Lung (tissue), 12 donors: ENCODE measurements around the gene DBX2. TPM values are rescaled to one million over a fixed set of nuclear protein-coding genes. Genes with fewer than 3 reads are reported as not detected.
A peak's percentile ranks its signal among the peaks of the same experiment; 100 is the strongest.

ENCODE experiments used
- ATAC-seq: fragments of 200-7000 bp; cut with Tn5 transposase; one replicate; pipeline ENCODE4 v1.9.1; 2020; ENCODE audit warnings: moderate number of reproducible peaks; ENCODE audit not compliant: insufficient read depth, low FRiP score
- DNase-seq, 3 donors: peaks; one replicate each; pipeline ENCODE4 v3.0.0-alpha.2; 2013 to 2017
- H3K27ac ChIP-seq, 2 donors: one replicate each; pipeline ENCODE4 v1.5.1; 2013; ENCODE audit warnings: mild to moderate bottlenecking in 2 of 2, moderate library complexity in 2 of 2, control low read depth in 1 of 2, inconsistent platforms in 1 of 2, low read depth in 1 of 2, low read length in 1 of 2
- H3K27me3 ChIP-seq, 3 donors: one replicate each; pipeline ENCODE4 v1.5.1; 2013; ENCODE audit warnings: low read length in 2 of 3; ENCODE audit not compliant: control insufficient read depth in 3 of 3, insufficient read depth in 3 of 3
- H3K36me3 ChIP-seq, 4 donors: one replicate each; pipeline ENCODE4 v1.5.1; 2013; ENCODE audit warnings: low read length in 4 of 4, mild to moderate bottlenecking in 1 of 4, moderate library complexity in 1 of 4; ENCODE audit not compliant: control insufficient read depth in 4 of 4, insufficient read depth in 4 of 4
- H3K4me1 ChIP-seq, 5 donors: one replicate each; pipeline ENCODE4 v1.5.1; 2013; ENCODE audit warnings: low read length in 5 of 5, mild to moderate bottlenecking in 2 of 5, moderate library complexity in 1 of 5; ENCODE audit not compliant: control insufficient read depth in 5 of 5, insufficient read depth in 5 of 5
- H3K4me3 ChIP-seq: one replicate; pipeline ENCODE4 v1.5.1; 2013; ENCODE audit warnings: mild to moderate bottlenecking, control low read depth, moderate library complexity
- H3K9ac ChIP-seq, 2 donors: one replicate each; pipeline ENCODE4 v1.5.1; 2013; ENCODE audit warnings: low read length in 2 of 2, control low read depth in 1 of 2; ENCODE audit not compliant: insufficient read depth in 1 of 2
- H3K9me3 ChIP-seq, 4 donors: one replicate each; pipeline ENCODE4 v1.5.1; 2013; ENCODE audit warnings: low read length in 3 of 4, mild to moderate bottlenecking in 1 of 4, moderate library complexity in 1 of 4; ENCODE audit not compliant: control insufficient read depth in 4 of 4, insufficient read depth in 3 of 4
- CTCF ChIP-seq: IDR thresholded peaks from 2 replicates; pipeline ENCODE4 v1.5.1; 2012; ENCODE audit warnings: mild to moderate bottlenecking; ENCODE audit errors: control extremely low read depth, extremely low read depth
- WGBS, 2 donors: extraction: QIAGEN DNeasy Blood & Tissue Kit; methylation state at CpG; one replicate each; pipeline ENCODE4 v1.1.7; 2013; 5-methylcytosine and 5-hydroxymethylcytosine counted together
- polyA plus RNA-seq, 2 donors: library from polyadenylated mRNA; stranded (reverse); fragments of 200-250 nt; gene quantifications; one replicate each; pipeline ENCODE4 v1.2.1, GENCODE V29; 2013
- total RNA-seq, 2 donors: library from RNA; depleted of rRNA in 1 of 2; stranded (reverse); fragments of >200 nt in 1 of 2; gene quantifications; one replicate each; pipeline ENCODE4 v1.2.1, GENCODE V29; 2014 to 2021
- donor health status: control.
- donor health status: control.
- donor health status: Bipolar disorder and iron deficiency.
- donor health status: healthy.
- donor health status: DM: yes; HTN: yes; CAD: no.

DBX2 gene
- total and polyA plus RNA-seq, 4 donors: 0.01 TPM; not detected in 3

GRCh38 chr12:45060976-45061375, 10.1 kb upstream of the DBX2 start:
- Histone ChIP-seq H3K27ac (no peak overlapping the region), H3K27me3 (no peaks in the 10 kb centered on the region), H3K9me3 (peaks cover 0 to 3% (median 0%) of the 10 kb centered on the region in 4 donors), H3K4me3 (no peak overlapping the region), H3K4me1 (no peaks in the 10 kb centered on the region), H3K36me3 (no peaks in the 10 kb centered on the region), H3K9ac (no peak overlapping the region)
- DNase-seq (no peak), ATAC-seq (no peak)
- no peak for TF ChIP-seq CTCF

GRCh38 chr12:45051572-45052125, 750 bp upstream of the DBX2 start:
- Histone ChIP-seq H3K36me3 (no peaks in the 10 kb centered on the region), H3K27me3 (peaks cover 8 to 65% (median 25%) of the 10 kb centered on the region in 3 donors), H3K9ac (no peak overlapping the region), H3K4me3 (no peak overlapping the region), H3K27ac (no peak overlapping the region), H3K4me1 (peaks cover 0 to 7% (median 0%) of the 10 kb centered on the region in 5 donors), H3K9me3 (peaks cover 0 to 4% (median 0%) of the 10 kb centered on the region in 4 donors)
- no peak for TF ChIP-seq CTCF
- no peak for ATAC-seq
- WGBS, 2 donors: 16 to 21% methylated on average over 17 of the region's 17 CpGs
- DNase-seq: peak; percentile 13 to 23 (median 22)

GRCh38 chr12:45049912-45050750, 768 bp downstream of the DBX2 start:
- 5 to 6% methylated on average over 42 to 52 of the region's 52 CpGs for WGBS, 2 donors
- Histone ChIP-seq H3K4me3 (no peak overlapping the region), H3K9me3 (peaks cover 0 to 4% (median 0%) of the 10 kb centered on the region in 4 donors), H3K36me3 (no peaks in the 10 kb centered on the region), H3K27me3 (peaks cover 8 to 71% (median 25%) of the 10 kb centered on the region in 3 donors), H3K9ac (no peak overlapping the region), H3K27ac (no peak overlapping the region), H3K4me1 (peaks cover 0 to 7% (median 0%) of the 10 kb centered on the region in 5 donors)
- TF ChIP-seq CTCF: no peak
- DNase-seq (peak in 2 of 3 donors; percentile 16 to 22), ATAC-seq (no peak)
